ENCODE results near the gene RMND5B.

DNA sequence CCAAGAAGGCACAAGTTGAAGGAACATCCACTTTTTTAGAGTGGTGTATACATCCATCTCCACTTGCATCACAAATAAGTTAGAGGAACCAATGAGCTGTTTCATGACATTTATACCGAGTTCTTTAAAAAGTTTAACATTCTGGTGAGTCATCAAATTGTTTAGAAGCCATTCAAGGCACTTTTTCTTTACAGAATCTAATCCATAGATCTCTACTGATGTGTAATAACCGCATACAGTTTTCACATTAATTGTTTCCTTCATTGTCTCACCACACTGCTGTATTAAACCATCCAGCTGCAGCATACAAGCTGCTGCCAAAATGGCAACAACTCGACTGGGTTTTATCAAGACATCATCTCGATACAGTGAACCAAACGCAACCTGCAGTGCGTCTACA is 55.6 kb downstream of the RMND5B start:
- TF ChIP-seq POLR2A (IDR thresholded peaks at IDR 0.05): no peak
- TF ChIP-seq, protein P1, sequence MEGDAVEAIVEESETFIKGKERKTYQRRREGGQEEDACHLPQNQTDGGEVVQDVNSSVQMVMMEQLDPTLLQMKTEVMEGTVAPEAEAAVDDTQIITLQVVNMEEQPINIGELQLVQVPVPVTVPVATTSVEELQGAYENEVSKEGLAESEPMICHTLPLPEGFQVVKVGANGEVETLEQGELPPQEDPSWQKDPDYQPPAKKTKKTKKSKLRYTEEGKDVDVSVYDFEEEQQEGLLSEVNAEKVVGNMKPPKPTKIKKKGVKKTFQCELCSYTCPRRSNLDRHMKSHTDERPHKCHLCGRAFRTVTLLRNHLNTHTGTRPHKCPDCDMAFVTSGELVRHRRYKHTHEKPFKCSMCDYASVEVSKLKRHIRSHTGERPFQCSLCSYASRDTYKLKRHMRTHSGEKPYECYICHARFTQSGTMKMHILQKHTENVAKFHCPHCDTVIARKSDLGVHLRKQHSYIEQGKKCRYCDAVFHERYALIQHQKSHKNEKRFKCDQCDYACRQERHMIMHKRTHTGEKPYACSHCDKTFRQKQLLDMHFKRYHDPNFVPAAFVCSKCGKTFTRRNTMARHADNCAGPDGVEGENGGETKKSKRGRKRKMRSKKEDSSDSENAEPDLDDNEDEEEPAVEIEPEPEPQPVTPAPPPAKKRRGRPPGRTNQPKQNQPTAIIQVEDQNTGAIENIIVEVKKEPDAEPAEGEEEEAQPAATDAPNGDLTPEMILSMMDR (IDR thresholded peaks at IDR 0.05): no peak
- TF ChIP-seq POLR2AphosphoS5 (IDR thresholded peaks at IDR 0.05; ENCODE audit: insufficient read depth in 1 of 2, low read depth in 1 of 2): no peak

Data from vagina (tissue), 2 donors.